B cell (primary cell): Measurements from ENCODE around the gene ZNF532.

Source experiments
- CTCF ChIP-seq: fragments of 200-600 bp; IDR thresholded peaks from one replicate; pipeline ENCODE4 v1.8.0; 2022; ENCODE audit warnings: antibody characterized with exemption, mild to moderate bottlenecking
- EZH2 ChIP-seq: IDR thresholded peaks from 2 replicates; pipeline ENCODE4 v1.6.1; 2012; ENCODE audit warnings: borderline replicate concordance, low read depth, mild to moderate bottlenecking, moderate library complexity, low read length; ENCODE audit not compliant: insufficient read depth, poor library complexity, severe bottlenecking

GRCh38 chr18:58908006-58908405, 43.3 kb downstream of the ZNF532 start:
- TF ChIP-seq CTCF, result no peak
- TF ChIP-seq EZH2, result no peak
